ENCODE measurements around the gene NUP88.
"Not testable (repeated sequence)": the region's sequence is repeated elsewhere in the genome, so short reads cannot be mapped to it uniquely, and the experiment has no call there.

The NUP88 gene

GRCh38 chr17:5419356-5419958, at the start of gene NUP88:
NUP88 (minus strand) TSS chr17:5419662; CDS start chr17:5419650, 12 bp downstream.
- DNase-seq: peak; percentile 96 to 97

- DNase-seq: peak; percentile 46 to 49
These were observed 48.6 kb upstream of the NUP88 start for GRCh38 chr17:5468075-5468473.

- DNase-seq: no peak
These were observed 48.0 kb upstream of the NUP88 start for GRCh38 chr17:5467416-5467815.

GRCh38 chr17:5466295-5466694, 46.8 kb upstream of the NUP88 start:
- no peak for DNase-seq

GRCh38 chr17:5464717-5465507, 45.5 kb upstream of the NUP88 start:
- DNase-seq: no peak

- no peak for DNase-seq
These were observed 27.3 kb upstream of the NUP88 start for GRCh38 chr17:5446786-5447185.

GRCh38 chr17:5444209-5444608, 24.7 kb upstream of the NUP88 start:
- DNase-seq: no peak

GRCh38 chr17:5443728-5444127, 24.3 kb upstream of the NUP88 start:
- DNase-seq: no peak

GRCh38 chr17:5439446-5439764, 19.9 kb upstream of the NUP88 start:
- DNase-seq: no peak

GRCh38 chr17:5438716-5439445, 19.4 kb upstream of the NUP88 start, which contains the start of gene C1QBP:
C1QBP (minus strand) TSS chr17:5439155; CDS start chr17:5439073, 82 bp downstream.
- peak; percentile 95 to 97 for DNase-seq

GRCh38 chr17:5437721-5438317, 18.4 kb upstream of the NUP88 start:
- DNase-seq: no peak

GRCh38 chr17:5435781-5436315, 16.4 kb upstream of the NUP88 start:
- DNase-seq: not testable (repeated sequence)

GRCh38 chr17:5434984-5435383, 15.5 kb upstream of the NUP88 start:
- no peak for DNase-seq

GRCh38 chr17:5431949-5432556, 12.6 kb upstream of the NUP88 start:
- no peak for DNase-seq

GRCh38 chr17:5431234-5431633, 11.8 kb upstream of the NUP88 start:
- DNase-seq: not testable (repeated sequence)

- no peak for DNase-seq
These were observed 11.0 kb upstream of the NUP88 start for GRCh38 chr17:5430413-5430999.

GRCh38 chr17:5429191-5429887, 9.9 kb upstream of the NUP88 start:
- DNase-seq: no peak

- no peak for DNase-seq
These were observed 6.4 kb upstream of the NUP88 start for GRCh38 chr17:5425826-5426225.

GRCh38 chr17:5424909-5425308, 5.4 kb upstream of the NUP88 start:
- no peak for DNase-seq

GRCh38 chr17:5422505-5422904, 3.0 kb upstream of the NUP88 start:
- DNase-seq: no peak

- DNase-seq: peak; percentile 91 to 92
These were observed 644 bp upstream of the NUP88 start, which contains the start of gene RPAIN for GRCh38 chr17:5419959-5420653. RPAIN (plus strand) TSS chr17:5420182; CDS start chr17:5420211, 29 bp downstream.

Data from activated T-cell treated with anti-CD3 and anti-CD28 coated beads, Interleukin-2, amount 50 U/mL, for 48 hours (primary cell).